Upper lobe of left lung (tissue), 4 donors: ENCODE results near the gene ARHGEF3.

ENCODE experiments used
- CTCF ChIP-seq, 6 experiments: fragments of 450-650 bp in 4 of 6; fragments of 200-600 bp in 2 of 6; sonication (generic) in 2 of 6; IDR thresholded peaks; one replicate each; pipeline ENCODE4 v1.5.1; 2016 to 2019; ENCODE audit warnings: antibody characterized with exemption in 6 of 6
- EP300 ChIP-seq, 4 donors: sonication (generic); formaldehyde crosslinking; IDR thresholded peaks; one replicate each; pipeline ENCODE4 v1.5.1; 2017; ENCODE audit warnings: antibody characterized with exemption in 4 of 4, control low read depth in 2 of 4
- POLR2A ChIP-seq, 4 donors: fragments of 450-650 bp; IDR thresholded peaks; one replicate each; pipeline ENCODE4 v1.5.1; 2016 to 2017; ENCODE audit warnings: antibody characterized with exemption in 4 of 4, mild to moderate bottlenecking in 2 of 4

- TF ChIP-seq CTCF (IDR thresholded peaks at IDR 0.05) (no peak), EP300 (IDR thresholded peaks at IDR 0.05) (no peak), POLR2A (IDR thresholded peaks at IDR 0.05) (no peak)
Observed at GRCh38 chr3:56704706-56705105, 97.0 kb downstream of the ARHGEF3 start.
